H1 (cell line): ENCODE measurements around the gene PARP1. TPM values are rescaled to one million over a fixed set of nuclear protein-coding genes. Genes with fewer than 3 reads are reported as not detected.

Source experiments
- CTCF ChIA-PET: fragments of 300-600 bp; sonication (Branson Sonifier 250); formaldehyde crosslinking; loops from one replicate; lab custom pipeline; 2021; ENCODE audit not compliant: partially characterized antibody; lab: Charles Lee
- POLR2A ChIA-PET: fragments of 300-600 bp; sonication (Branson Sonifier 250); formaldehyde crosslinking; loops from one replicate; lab custom pipeline; 2021; ENCODE audit warnings: inconsistent platforms; ENCODE audit not compliant: partially characterized antibody; lab: Charles Lee
- DNase-seq, 2 experiments: peaks; one replicate each; pipeline versions ENCODE4 v3.0.0 to v3.0.0-alpha.2; 2010 to 2022; ENCODE audit warnings: low spot score in 2 of 2, low read depth in 1 of 2, mixed read lengths in 1 of 2
- FAIRE-seq: peaks from 2 replicates; lab custom pipeline; 2011; peaks lifted over from hg19 to GRCh38; lab: Jason Lieb, UNC
- H2AFZ ChIP-seq: 2 replicates; pipeline ENCODE4 v1.8.1; 2012; ENCODE audit warnings: low read length, inconsistent platforms
- H2AK5ac ChIP-seq: 2 replicates; pipeline ENCODE4 v1.6.1; 2013; ENCODE audit warnings: low read depth, low read length
- H2BK120ac ChIP-seq: replicated peaks from 2 replicates; pipeline ENCODE3; 2013; ENCODE audit warnings: low read depth, low read length, inconsistent platforms
- H2BK12ac ChIP-seq: 2 replicates; pipeline ENCODE4 v1.6.1; 2013; ENCODE audit warnings: low read depth, low read length
- H2BK15ac ChIP-seq: 2 replicates; pipeline ENCODE4 v1.6.1; 2013; ENCODE audit warnings: low read length
- H2BK20ac ChIP-seq: 2 replicates; pipeline ENCODE4 v1.6.1; 2013; ENCODE audit warnings: low read length
- H2BK5ac ChIP-seq: 2 replicates; pipeline ENCODE4 v1.6.1; 2013; ENCODE audit warnings: low read depth, low read length
- H3K14ac ChIP-seq: 2 replicates; pipeline ENCODE4 v1.6.1; 2013; ENCODE audit warnings: inconsistent platforms; ENCODE audit not compliant: insufficient read length
- H3K18ac ChIP-seq: 2 replicates; pipeline ENCODE4 v1.6.1; 2013; ENCODE audit warnings: low read length; ENCODE audit errors: extremely low read depth
- H3K23ac ChIP-seq: 2 replicates; pipeline ENCODE4 v1.6.1; 2013; ENCODE audit warnings: inconsistent platforms; ENCODE audit not compliant: insufficient read length
- H3K23me2 ChIP-seq: 2 replicates; pipeline ENCODE4 v1.6.1; 2013; ENCODE audit warnings: low read depth, low read length
- H3K27ac ChIP-seq: 2 replicates; pipeline ENCODE4 v1.6.1; 2011; ENCODE audit warnings: low read depth, low read length, inconsistent platforms
- H3K27me3 ChIP-seq, 4 experiments: replicated peaks in 1 of 4; 1 replicate in 1 of 4; 2 replicates in 3 of 4; pipeline versions ENCODE4 v1.6.1 to v1.8.1; 2011 to 2013; ENCODE audit warnings: low read length in 3 of 4, mild to moderate bottlenecking in 3 of 4, inconsistent platforms in 2 of 4, mixed read lengths in 2 of 4, moderate library complexity in 1 of 4; ENCODE audit not compliant: control insufficient read depth in 3 of 4, insufficient read depth in 3 of 4; ENCODE audit errors: extremely low read depth in 1 of 4
- H3K36me3 ChIP-seq, 4 experiments: 2 replicates each; pipeline versions ENCODE4 v1.6.1 to v1.8.1; 2011 to 2013; ENCODE audit warnings: mild to moderate bottlenecking in 4 of 4, low read length in 3 of 4, moderate library complexity in 2 of 4, control low read depth in 1 of 4, inconsistent platforms in 1 of 4; ENCODE audit not compliant: insufficient read depth in 4 of 4, control insufficient read depth in 2 of 4
- H3K4ac ChIP-seq: replicated peaks from 2 replicates; pipeline ENCODE3; 2013; ENCODE audit warnings: low read length, low read depth, mixed read lengths, inconsistent platforms; ENCODE audit not compliant: insufficient read length
- H3K4me1 ChIP-seq, 4 experiments: replicated peaks in 1 of 4; 1 replicate in 1 of 4; 2 replicates in 3 of 4; pipeline versions ENCODE4 v1.6.1 to v1.8.1; 2011 to 2013; ENCODE audit warnings: low read length in 3 of 4, inconsistent platforms in 2 of 4, mixed read lengths in 1 of 4; ENCODE audit not compliant: insufficient read depth in 4 of 4, control insufficient read depth in 3 of 4
- H3K4me2 ChIP-seq, 2 experiments: 2 replicates each; pipeline versions ENCODE4 v1.6.1 to v1.8.1; 2011 to 2013; ENCODE audit warnings: low read depth in 2 of 2, low read length in 2 of 2, control low read depth in 1 of 2, inconsistent platforms in 1 of 2, mild to moderate bottlenecking in 1 of 2; ENCODE audit not compliant: insufficient read depth in 1 of 2
- H3K4me3 ChIP-seq, 4 experiments: fragments of 200-600, 300-600 bp in 1 of 4; sonication (generic), shearing (Covaris generic), sonication (Bioruptor Twin) in 1 of 4; 2 replicates each; pipeline versions ENCODE4 v1.5.1 to v1.8.1; 2011 to 2016; ENCODE audit warnings: low read length in 4 of 4, low read depth in 3 of 4, control low read depth in 2 of 4, inconsistent platforms in 2 of 4, mild to moderate bottlenecking in 2 of 4, mixed read lengths in 1 of 4, moderate library complexity in 1 of 4; ENCODE audit not compliant: insufficient read depth in 2 of 4; ENCODE audit errors: extremely low read depth in 1 of 4
- H3K56ac ChIP-seq: replicated peaks from 2 replicates; pipeline ENCODE3; 2013; ENCODE audit warnings: low read depth, mild to moderate bottlenecking, mixed read lengths, low read length, inconsistent platforms; ENCODE audit not compliant: insufficient read length
- H3K79me1 ChIP-seq: 2 replicates; pipeline ENCODE4 v1.6.1; 2013; ENCODE audit warnings: low read depth, low read length, control low read depth
- H3K79me2 ChIP-seq, 2 experiments: 2 replicates each; pipeline versions ENCODE4 v1.6.1 to v1.8.1; 2012 to 2013; ENCODE audit warnings: low read length in 2 of 2, mild to moderate bottlenecking in 2 of 2, inconsistent platforms in 1 of 2; ENCODE audit not compliant: insufficient read depth in 2 of 2, control insufficient read depth in 1 of 2
- H3K9ac ChIP-seq, 4 experiments: replicated peaks in 1 of 4; 1 replicate in 1 of 4; 2 replicates in 3 of 4; pipeline versions ENCODE4 v1.6.1 to v1.8.1; 2011 to 2013; ENCODE audit warnings: low read depth in 3 of 4, low read length in 3 of 4, control low read depth in 2 of 4, mild to moderate bottlenecking in 2 of 4, moderate library complexity in 2 of 4, inconsistent platforms in 1 of 4; ENCODE audit errors: extremely low read depth in 1 of 4
- H3K9me3 ChIP-seq, 2 experiments: 2 replicates each; pipeline versions ENCODE4 v1.6.1 to v1.8.1; 2012 to 2013; ENCODE audit warnings: mild to moderate bottlenecking in 2 of 2, moderate library complexity in 2 of 2, control low read depth in 1 of 2, inconsistent platforms in 1 of 2, low read depth in 1 of 2, low read length in 1 of 2, mixed read lengths in 1 of 2; ENCODE audit not compliant: insufficient read depth in 2 of 2
- H4K20me1 ChIP-seq, 2 experiments: replicated peaks in 1 of 2; 2 replicates each; pipeline versions ENCODE3 to v1.8.1; 2011 to 2013; ENCODE audit warnings: inconsistent platforms in 2 of 2, low read length in 2 of 2, mild to moderate bottlenecking in 1 of 2; ENCODE audit not compliant: insufficient read depth in 2 of 2, control insufficient read depth in 1 of 2
- H4K5ac ChIP-seq: 2 replicates; pipeline ENCODE4 v1.6.1; 2013; ENCODE audit warnings: low read length, low read depth, mixed read lengths, inconsistent platforms; ENCODE audit not compliant: insufficient read length
- H4K8ac ChIP-seq: 2 replicates; pipeline ENCODE4 v1.8.0; 2013; ENCODE audit warnings: mild to moderate bottlenecking, moderate library complexity, low read length, inconsistent platforms; ENCODE audit not compliant: insufficient read depth; ENCODE audit errors: extremely low read depth
- H4K91ac ChIP-seq: replicated peaks from 2 replicates; pipeline ENCODE3; 2013; ENCODE audit warnings: low read length, mixed read lengths, inconsistent platforms; ENCODE audit not compliant: insufficient read length
- CTCF ChIP-seq, 3 experiments: IDR thresholded peaks; 1 replicate in 2 of 3; 2 replicates in 1 of 3; pipeline versions ENCODE4 v1.5.1 to v1.6.1; 2011; ENCODE audit warnings: low read length in 3 of 3, mild to moderate bottlenecking in 3 of 3, inconsistent platforms in 2 of 3, low read depth in 1 of 3, moderate library complexity in 1 of 3; ENCODE audit not compliant: insufficient read depth in 1 of 3; ENCODE audit errors: control extremely low read depth in 1 of 3
- E2F6 ChIP-seq: IDR thresholded peaks from 2 replicates; pipeline ENCODE4 v1.6.1; 2012; ENCODE audit warnings: inconsistent platforms
- FOSL1 ChIP-seq: IDR thresholded peaks from 2 replicates; pipeline ENCODE4 v1.6.1; 2011; ENCODE audit warnings: mild to moderate bottlenecking, low read depth, low read length, moderate library complexity; ENCODE audit not compliant: insufficient read depth
- MAX ChIP-seq: IDR thresholded peaks from 2 replicates; pipeline ENCODE4 v1.6.1; 2012; ENCODE audit warnings: inconsistent platforms
- RAD21 ChIP-seq, 2 experiments: IDR thresholded peaks in 1 of 2; conservative IDR thresholded peaks in 1 of 2; 2 replicates each; pipeline ENCODE4 v1.6.1; 2011; ENCODE audit warnings: low read depth in 2 of 2, low read length in 2 of 2, improper control_type of control experiment in 1 of 2, inconsistent platforms in 1 of 2, mild to moderate bottlenecking in 1 of 2, moderate library complexity in 1 of 2
- SIN3A ChIP-seq, 2 experiments: IDR thresholded peaks in 1 of 2; conservative IDR thresholded peaks in 1 of 2; 2 replicates each; pipeline ENCODE4 v1.6.1; 2011 to 2012; ENCODE audit warnings: low read length in 2 of 2, improper control_type of control experiment in 1 of 2, low read depth in 1 of 2, mild to moderate bottlenecking in 1 of 2
- TBP ChIP-seq: IDR thresholded peaks from 2 replicates; pipeline ENCODE4 v1.6.1; 2011; ENCODE audit warnings: low read depth, low read length, improper control_type of control experiment
- YY1 ChIP-seq: IDR thresholded peaks from 2 replicates; pipeline ENCODE4 v1.6.1; 2011; ENCODE audit warnings: low read depth, mild to moderate bottlenecking, low read length
- WGBS, 2 experiments: shearing (Covaris generic) in 1 of 2; methylation state at CpG; one replicate each; pipeline versions ENCODE4 v1.1.6 to v1.1.7; 2013 to 2015; ENCODE audit warnings: low lambda C conversion rate in 2 of 2, mixed read lengths in 2 of 2, inconsistent platforms in 1 of 2, low coverage in 1 of 2, missing lambda C conversion rate in 1 of 2; ENCODE audit not compliant: insufficient replicate concordance in 2 of 2, insufficient coverage in 1 of 2, insufficient read length in 1 of 2; ENCODE audit errors: extremely low coverage in 1 of 2, missing lambda C conversion rate in 1 of 2; 5-methylcytosine and 5-hydroxymethylcytosine counted together
- polyA plus RNA-seq, 7 experiments: library from polyadenylated mRNA; depleted of rRNA in 3 of 7; stranded (reverse) in 5 of 7; unstranded in 2 of 7; fragments of >200 nt in 5 of 7; fragments of 200-250 nt in 2 of 7; gene quantifications; 1 replicate in 5 of 7; 2 replicates in 1 of 7; 4 replicates in 1 of 7; pipeline versions ENCODE4 v1.2.1 to v1.2.3, GENCODE V29; 2011 to 2013; ENCODE audit warnings: missing spikeins in 2 of 7, mixed read lengths in 2 of 7
- total RNA-seq: library from RNA; stranded (reverse); fragmentation: NEBNext Ultra II Directional; extraction: Animal tissue kit (Norgen Biotek cat#: 25700); gene quantifications from 2 replicates; pipeline ENCODE4 v1.2.1, GENCODE V29; 2021

Gene PARP1
- total and polyA plus RNA-seq, 2 of the 8 experiments (the other 6 are each of a cell fraction or from before 2014, with no cell fraction given): 416 to 441 TPM

GRCh38 chr1:226457307-226457712, 49.4 kb upstream of the PARP1 start:
- POLR2A ChIA-PET: interaction anchor here (0.9 to 1.0 kb wide), 2 partner anchors 49 to 104 kb away, joined by 3 read pairs; partner anchors contain the start of gene PARP1
- no peak overlapping the region for H3K18ac ChIP-seq
- H2AK5ac ChIP-seq: no peak overlapping the region
- no peaks in the 10 kb centered on the region for H3K27me3 ChIP-seq
- WGBS, 2 experiments: 70% methylated on average over 14 of the region's 14 CpGs; no CpG with 5 or more reads in 1 of the 2 experiments
- no peak overlapping the region for H2BK120ac ChIP-seq
- no peaks in the 10 kb centered on the region; a peak in 3 of 7 replicates for H3K4me1 ChIP-seq
- H2BK12ac ChIP-seq: 0 out of 2 replicates have a peak overlapping the region, but pooled peaks have one; percentile 44
- peak; percentile 24; the same call in 1 of the 2 replicates for TF ChIP-seq E2F6
- peak; percentile 73; the same call in 1 of the 2 replicates for TF ChIP-seq YY1
- peak; percentile 76 for TF ChIP-seq MAX
- no peak for TF ChIP-seq TBP
- TF ChIP-seq FOSL1: no peak
- TF ChIP-seq CTCF (IDR thresholded peaks at IDR 0.05; ENCODE audit: control extremely low read depth in 1 of 3, insufficient read depth in 1 of 3, low read depth in 1 of 3, low read length in 3 of 3): peak; percentile 58 to 85 (median 68)
- no peak for TF ChIP-seq SIN3A (conservative IDR thresholded peaks at IDR 0.05 in 1 of 2, IDR thresholded peaks at IDR 0.05 in 1 of 2; ENCODE audit: low read depth in 1 of 2, low read length in 2 of 2)
- peak; percentile 33 to 65; a peak in 3 of 4 replicates for TF ChIP-seq RAD21 (IDR thresholded peaks at IDR 0.05 in 1 of 2, conservative IDR thresholded peaks at IDR 0.05 in 1 of 2; ENCODE audit: low read depth in 2 of 2, low read length in 2 of 2)
- 0 out of 2 replicates have a peak overlapping the region, but pooled peaks have one; percentile 3 for H4K8ac ChIP-seq
- H3K9ac ChIP-seq: peak overlapping the region in 1 of 4 experiments; percentile 18; a peak in 1 of 7 replicates
- no peak overlapping the region for H3K14ac ChIP-seq
- no peaks in the 10 kb centered on the region for H4K20me1 ChIP-seq
- H4K91ac ChIP-seq: no peak overlapping the region
- no peak overlapping the region for H2BK5ac ChIP-seq
- H3K79me1 ChIP-seq: no peaks in the 10 kb centered on the region
- H3K56ac ChIP-seq: no peak overlapping the region
- CTCF ChIA-PET: interaction anchor here (0.6 to 6.5 kb wide), 40 partner anchors 8 to 528 kb away, joined by 3 to 45 read pairs (median 4); partner anchors contain the start of genes PARP1 and STUM
- no peak overlapping the region for H4K5ac ChIP-seq
- DNase-seq (peak; percentile 46 to 79), FAIRE-seq (peak; percentile 65)
- H2BK20ac ChIP-seq: 0 out of 2 replicates have a peak overlapping the region, but pooled peaks have one; percentile 29
- H3K36me3 ChIP-seq: no peaks in the 10 kb centered on the region
- no peaks in the 10 kb centered on the region for H3K79me2 ChIP-seq
- no peak overlapping the region for H3K4me3 ChIP-seq
- H3K4ac ChIP-seq: no peak overlapping the region
- H3K9me3 ChIP-seq: peaks cover 0 to 6% of the 10 kb centered on the region in 2 experiments; a peak in 1 of 4 replicates
- no peak overlapping the region for H3K23ac ChIP-seq
- H3K23me2 ChIP-seq: no peaks in the 10 kb centered on the region
- peak overlapping the region; percentile 97 for H2AFZ ChIP-seq
- no peak overlapping the region; a peak in 1 of 4 replicates for H3K4me2 ChIP-seq
- no peak overlapping the region for H3K27ac ChIP-seq
- no peak overlapping the region for H2BK15ac ChIP-seq
